D721Med (cell line): Measurements from ENCODE around the gene VSIG10L.

ENCODE experiments used
- DNase-seq: peaks from one replicate; pipeline ENCODE4 v3.0.0; 2011; ENCODE audit warnings: low spot score; ENCODE audit not compliant: insufficient read length
- FAIRE-seq: peaks from 2 replicates; lab custom pipeline; 2011; peaks lifted over from hg19 to GRCh38; lab: Jason Lieb, UNC
- CTCF ChIP-seq: IDR thresholded peaks from 2 replicates; pipeline ENCODE4 v1.5.1; 2012; ENCODE audit warnings: mild to moderate bottlenecking, control low read depth; ENCODE audit not compliant: insufficient read depth; ENCODE audit errors: missing control alignments

VSIG10L gene

GRCh38 chr19:51354742-51355148, 12.8 kb upstream of the VSIG10L start:
- DNase-seq (no peak), FAIRE-seq (no peak)
- TF ChIP-seq CTCF = no peak

DNA sequence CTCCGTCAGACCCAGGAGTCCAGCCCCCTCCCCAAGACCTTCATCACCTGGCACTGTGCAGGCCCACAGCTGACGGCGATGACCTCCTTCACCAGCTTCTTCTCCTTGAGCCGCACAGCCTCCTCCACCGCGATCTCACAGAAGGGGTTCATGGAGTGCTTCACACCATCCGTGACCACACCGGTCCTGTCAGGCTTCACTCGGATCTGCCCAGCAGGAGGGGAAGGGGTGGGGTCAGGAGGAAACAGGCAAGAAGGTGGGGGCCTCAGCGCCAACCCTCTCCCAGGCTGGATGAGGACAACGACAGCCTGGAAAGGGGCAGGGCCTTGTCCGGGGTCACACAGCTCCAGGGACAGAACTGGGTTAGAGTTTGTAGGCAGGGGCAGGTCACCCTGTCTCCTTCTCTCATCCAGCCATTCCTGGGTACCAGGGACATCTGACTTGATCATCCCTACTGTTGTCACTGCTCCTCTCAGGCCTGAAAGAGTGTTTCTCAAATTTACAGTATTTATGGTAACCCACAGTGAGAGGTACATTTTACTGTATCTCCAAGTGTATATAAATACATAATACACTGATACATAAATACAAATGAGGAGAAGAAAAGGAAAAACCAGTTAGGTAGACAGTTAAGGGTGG, 12.3 kb upstream of the VSIG10L start:
- no peak for TF ChIP-seq CTCF
- DNase-seq (no peak), FAIRE-seq (no peak)

DNA sequence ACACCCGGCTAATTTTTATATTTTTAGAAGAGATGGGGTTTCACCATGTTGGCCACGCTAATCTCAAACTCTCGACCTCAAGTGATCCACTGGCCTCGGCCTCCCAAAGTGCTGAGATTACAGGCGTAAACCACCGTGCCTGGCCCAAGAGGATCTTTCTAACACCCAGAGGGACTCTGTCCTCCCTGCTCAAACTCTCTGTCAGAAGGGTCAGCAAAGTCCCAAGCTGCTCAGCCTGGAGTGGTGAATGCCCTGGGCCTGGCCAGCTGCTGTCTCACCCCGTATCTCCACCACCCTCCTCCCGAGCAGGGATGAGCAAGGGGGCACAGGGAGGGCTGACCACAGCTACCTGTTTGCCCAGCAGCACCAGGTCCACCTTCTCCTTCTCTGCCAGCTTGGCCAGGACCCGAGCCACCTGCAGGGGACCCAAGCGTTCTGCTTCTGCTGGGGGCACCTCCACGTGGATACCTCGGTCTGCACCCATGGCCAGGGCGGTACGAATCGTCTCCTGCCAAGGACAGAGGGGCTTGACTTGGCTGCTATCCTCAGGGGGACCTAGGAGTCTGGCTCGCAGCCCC, 10.9 kb upstream of the VSIG10L start:
- TF ChIP-seq CTCF = no peak
- no peak for FAIRE-seq
- DNase-seq = no peak

DNA sequence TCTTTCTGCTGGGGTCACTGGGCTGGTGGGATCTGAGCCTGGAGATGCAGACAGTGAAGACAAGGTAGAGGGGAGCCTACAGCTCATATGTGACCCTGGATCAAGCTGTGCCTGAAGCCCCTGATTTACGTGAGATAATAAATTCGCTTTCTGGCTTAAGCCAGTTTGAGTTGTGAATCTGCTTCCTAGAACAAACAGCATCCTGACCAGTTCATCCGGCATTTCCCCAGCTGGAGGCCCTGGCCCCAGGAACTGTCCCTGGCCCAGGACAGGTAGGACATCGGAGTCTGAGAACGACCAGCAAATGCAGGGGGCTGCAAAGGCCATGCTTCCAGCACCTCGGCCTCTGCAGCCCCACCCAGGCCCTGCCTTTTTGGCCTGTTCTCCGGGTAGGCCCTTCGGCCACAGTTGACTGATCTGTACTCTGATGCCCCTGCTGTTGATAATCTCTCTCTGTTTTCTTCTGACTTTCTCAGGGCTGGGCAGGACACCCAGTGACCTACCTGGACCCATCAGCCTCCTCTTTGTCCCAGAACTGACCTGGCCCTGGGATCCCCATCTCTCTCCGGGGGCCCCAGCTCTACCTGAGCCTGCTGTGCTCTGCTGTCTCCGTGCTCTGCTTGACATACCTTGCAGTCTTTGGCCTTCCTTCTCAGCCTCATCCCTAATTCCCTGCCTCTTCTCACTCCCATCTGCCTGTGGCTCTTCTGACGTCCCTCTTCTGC, 9.5 kb upstream of the VSIG10L start:
- DNase-seq (no peak), FAIRE-seq (no peak)
- TF ChIP-seq CTCF = no peak

GRCh38 chr19:51347209-51347928, 5.4 kb upstream of the VSIG10L start:
- no peak for TF ChIP-seq CTCF
- FAIRE-seq = no peak

GRCh38 chr19:51346742-51347141, 4.8 kb upstream of the VSIG10L start:
- FAIRE-seq = no peak
- no peak for DNase-seq
- TF ChIP-seq CTCF = no peak

More at GRCh38 chr19:51347209-51347928, 5.4 kb upstream of the VSIG10L start:
- no peak for DNase-seq
